Left lung (tissue), 10 donors: ENCODE results near the gene UBE2QL1. TPM values are rescaled to one million over a fixed set of nuclear protein-coding genes. Genes with fewer than 3 reads are reported as not detected.
A peak's percentile ranks its signal among the peaks of the same experiment; 100 is the strongest.

Experiments used
- ATAC-seq: fragments of 200-7000 bp; cut with Tn5 transposase; one replicate; pipeline ENCODE4 v1.9.1; 2020; ENCODE audit warnings: moderate library complexity
- DNase-seq, 4 donors: peaks; one replicate each; pipeline ENCODE4 v3.0.0-alpha.2; 2013 to 2020
- H3K27ac ChIP-seq, 2 donors: fragments of 200-600 bp; sonication (generic) in 1 of 2; one replicate each; pipeline versions ENCODE4 v1.5.0 to v1.8.0; 2020 to 2021
- H3K27me3 ChIP-seq, 2 donors: fragments of 200-600 bp; sonication (generic) in 1 of 2; one replicate each; pipeline versions ENCODE4 v1.5.0 to v1.8.0; 2020 to 2021
- H3K36me3 ChIP-seq, 2 donors: fragments of 200-600 bp; sonication (generic) in 1 of 2; one replicate each; pipeline versions ENCODE4 v1.5.0 to v1.8.0; 2020 to 2021
- H3K4me1 ChIP-seq, 2 donors: fragments of 200-600 bp; one replicate each; pipeline ENCODE4 v1.8.0; 2021
- H3K4me3 ChIP-seq, 2 donors: fragments of 200-600 bp; sonication (generic) in 1 of 2; one replicate each; pipeline versions ENCODE4 v1.5.0 to v1.8.0; 2020 to 2021; ENCODE audit warnings: mild to moderate bottlenecking in 1 of 2
- H3K9me3 ChIP-seq, 2 donors: fragments of 200-600 bp; sonication (generic) in 1 of 2; one replicate each; pipeline versions ENCODE4 v1.5.0 to v1.8.0; 2020 to 2021
- CTCF ChIP-seq, 2 donors: fragments of 200-600 bp; sonication (generic) in 1 of 2; IDR thresholded peaks; one replicate each; pipeline versions ENCODE4 v1.5.0 to v1.8.0; 2021; ENCODE audit warnings: antibody characterized with exemption in 2 of 2
- intact Hi-C, 2 donors: fragments of 100-400 bp; cut with DNase I; formaldehyde crosslinking; loops; one replicate each; pipeline versions ENCODE4 v1.11.2 to v1.14.2; 2022
- polyA plus RNA-seq, 6 donors: library from polyadenylated mRNA; unstranded; fragments of 120-200 nt; gene quantifications; one replicate each; pipeline ENCODE4 v1.2.1, GENCODE V29; 2013; ENCODE audit not compliant: insufficient read length in 6 of 6
- total RNA-seq, 2 donors: library from RNA; stranded (reverse); fragmentation: NEBNext Ultra II Directional; extraction: Animal tissue kit (Norgen Biotek cat#: 25700); gene quantifications; one replicate each; pipeline ENCODE4 v1.2.1, GENCODE V29; 2021
- donor health status: DM: no; HTN: yes; CAD: no.
- donor health status: DM: no; HTN: no; CAD: no.

The UBE2QL1 gene
- total and polyA plus RNA-seq, 8 donors: 0.05 to 0.32 (median 0.27) TPM

DNA sequence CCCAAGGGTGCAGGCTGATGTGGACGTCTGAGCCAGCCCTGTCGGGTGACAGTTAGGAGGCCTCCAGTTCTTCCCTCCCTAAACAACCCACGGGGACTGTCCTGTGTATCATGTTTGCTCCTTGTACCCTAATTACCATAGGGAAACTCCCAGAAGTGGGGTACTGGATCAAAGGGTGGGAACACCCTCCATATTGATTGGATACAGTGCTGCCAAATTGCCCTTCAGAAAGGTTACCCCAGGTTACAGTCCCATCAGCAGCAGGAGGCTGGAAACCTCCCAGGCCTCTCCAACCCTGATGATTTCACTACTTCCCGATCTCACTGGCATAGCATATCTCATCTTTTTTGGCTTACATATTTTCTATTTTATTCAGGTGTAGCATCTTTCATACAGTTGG, 22.0 kb downstream of the UBE2QL1 start:
- peaks cover 0 to 46% of the 10 kb centered on the region in 2 donors for H3K27me3 ChIP-seq
- DNase-seq (no peak), ATAC-seq (no peak)
- intact Hi-C loops: no loop called here
- H3K27ac ChIP-seq: no peak overlapping the region
- H3K9me3 ChIP-seq: peaks cover 0 to 5% of the 10 kb centered on the region in 2 donors
- H3K36me3 ChIP-seq: no peaks in the 10 kb centered on the region
- no peaks in the 10 kb centered on the region for H3K4me1 ChIP-seq
- H3K4me3 ChIP-seq: no peak overlapping the region
- no peak for TF ChIP-seq CTCF (IDR thresholded peaks at IDR 0.05)

- H3K9me3 ChIP-seq: peaks cover 0 to 5% of the 10 kb centered on the region in 2 donors
- intact Hi-C loops: no loop called here
- no peaks in the 10 kb centered on the region for H3K4me1 ChIP-seq
- H3K27me3 ChIP-seq: peaks cover 0 to 46% of the 10 kb centered on the region in 2 donors
- no peak for TF ChIP-seq CTCF (IDR thresholded peaks at IDR 0.05)
- ATAC-seq (no peak), DNase-seq (no peak)
- H3K4me3 ChIP-seq: no peak overlapping the region
- H3K36me3 ChIP-seq: no peaks in the 10 kb centered on the region
- H3K27ac ChIP-seq: no peak overlapping the region
Observed at GRCh38 chr5:6471252-6471651, 22.6 kb downstream of the UBE2QL1 start.

DNA sequence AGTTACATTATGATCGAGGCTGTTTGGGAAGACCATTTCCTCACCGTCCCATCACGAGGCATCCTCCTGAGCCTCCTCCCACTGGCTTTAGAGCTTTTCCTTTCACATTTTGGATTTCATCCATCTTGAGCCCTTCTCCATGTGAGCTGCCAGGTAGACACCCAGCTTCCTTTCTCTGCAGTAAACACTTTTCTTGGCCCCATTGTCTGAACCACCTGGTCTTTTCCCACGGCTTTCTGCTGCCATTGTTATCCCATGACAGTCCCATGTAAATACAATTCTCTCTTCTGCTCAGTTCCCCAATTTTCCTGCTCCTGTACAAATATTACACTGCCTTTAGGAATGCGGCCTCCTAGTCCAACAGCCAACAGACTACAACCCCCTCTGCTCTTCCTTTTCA, 24.1 kb downstream of the UBE2QL1 start:
- no peaks in the 10 kb centered on the region for H3K36me3 ChIP-seq
- peaks cover 0 to 5% of the 10 kb centered on the region in 2 donors for H3K9me3 ChIP-seq
- no peak overlapping the region for H3K27ac ChIP-seq
- intact Hi-C loops: no loop called here
- H3K4me1 ChIP-seq: no peaks in the 10 kb centered on the region
- DNase-seq: no peak
- no peak for ATAC-seq
- H3K27me3 ChIP-seq: peaks cover 0 to 47% of the 10 kb centered on the region in 2 donors
- no peak for TF ChIP-seq CTCF (IDR thresholded peaks at IDR 0.05)
- H3K4me3 ChIP-seq: no peak overlapping the region

DNA sequence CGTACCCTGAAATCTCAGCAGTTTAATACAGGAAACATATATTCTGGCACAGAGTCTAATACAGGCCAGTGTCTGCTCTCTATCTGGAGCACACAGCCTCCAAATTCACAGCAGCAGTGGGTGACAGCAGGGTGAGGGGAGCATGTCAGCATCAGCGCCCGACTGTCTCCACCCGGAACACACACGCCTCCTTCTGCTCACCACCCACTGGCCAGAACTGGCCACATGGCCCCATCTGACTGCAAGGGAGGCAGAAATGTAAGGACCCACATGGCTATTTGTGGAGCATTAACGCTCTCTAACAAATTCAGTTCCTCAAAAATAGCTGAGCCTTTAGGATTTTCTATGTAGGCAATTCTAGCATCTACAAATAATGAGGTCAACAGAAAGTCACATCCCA, 24.6 kb downstream of the UBE2QL1 start:
- Histone ChIP-seq H3K9me3 (peaks cover 0 to 5% of the 10 kb centered on the region in 2 donors), H3K27me3 (peaks cover 0 to 42% of the 10 kb centered on the region in 2 donors), H3K36me3 (no peaks in the 10 kb centered on the region), H3K27ac (no peak overlapping the region), H3K4me3 (no peak overlapping the region), H3K4me1 (no peaks in the 10 kb centered on the region)
- DNase-seq (no peak), ATAC-seq (no peak)
- intact Hi-C loops: no loop called here
- no peak for TF ChIP-seq CTCF (IDR thresholded peaks at IDR 0.05)

DNA sequence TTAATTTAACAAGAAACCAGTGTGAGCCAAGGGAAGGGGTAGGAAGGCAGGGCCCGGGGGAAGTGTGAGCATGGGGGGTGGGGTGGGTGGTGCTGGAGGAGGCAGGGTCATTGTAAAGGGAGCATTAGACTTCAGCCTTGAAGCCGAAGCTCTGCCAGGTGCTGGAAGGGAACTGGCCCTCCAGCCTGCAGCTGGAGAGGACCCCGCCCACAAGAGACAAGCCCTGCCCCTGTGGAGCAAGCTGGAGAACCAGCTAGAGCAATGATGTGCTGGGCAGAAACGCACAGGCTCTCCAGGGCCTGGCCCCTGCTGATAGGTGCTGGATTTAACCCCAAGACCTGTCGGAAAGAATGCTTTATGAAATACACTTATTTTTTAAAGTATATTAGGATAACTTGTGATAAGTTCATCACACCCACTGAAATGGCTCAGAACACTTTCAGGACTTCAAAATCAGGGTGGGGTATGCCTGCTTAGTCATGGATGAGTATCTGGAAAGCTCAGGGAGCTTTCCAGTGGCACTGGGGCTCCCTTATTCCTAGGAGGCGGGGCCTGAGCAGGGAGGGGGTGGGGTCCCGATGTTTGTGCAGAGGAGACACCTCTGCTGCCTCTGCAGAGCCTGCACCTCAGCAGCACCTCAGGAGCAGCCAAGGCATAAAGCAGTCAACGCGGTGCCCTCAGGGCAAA, 27.1 kb downstream of the UBE2QL1 start:
- H3K27ac ChIP-seq: no peak overlapping the region
- no peaks in the 10 kb centered on the region for H3K4me1 ChIP-seq
- H3K9me3 ChIP-seq: peaks cover 0 to 5% of the 10 kb centered on the region in 2 donors
- no peaks in the 10 kb centered on the region for H3K36me3 ChIP-seq
- no peak for TF ChIP-seq CTCF (IDR thresholded peaks at IDR 0.05)
- peaks cover 0 to 23% of the 10 kb centered on the region in 2 donors for H3K27me3 ChIP-seq
- no peak overlapping the region for H3K4me3 ChIP-seq
- ATAC-seq (no peak), DNase-seq (peak in 1 of 4 donors; percentile 10)
- intact Hi-C loops: no loop called here
